IMR-90 (cell line): ENCODE data around the gene CFAP20. TPM values are rescaled to one million over a fixed set of nuclear protein-coding genes. Genes with fewer than 3 reads are reported as not detected.

Experiments
- ATAC-seq: fragments of 200-7000 bp; cut with Tn5 transposase; 2 replicates; pipeline ENCODE4 v1.9.1; 2020; ENCODE audit warnings: low read depth, mild to moderate bottlenecking, moderate library complexity
- BruUV-seq: library from RNA; stranded (reverse); fragments of 400-500 nt; replicated peaks from 2 replicates; lab custom pipeline; 2021; lab: Mats Ljungman, UMichigan
- CTCF ChIA-PET: fragments of 300-600 bp; formaldehyde crosslinking; extraction: SDS; loops from one replicate; lab custom pipeline; 2021; ENCODE audit warnings: antibody characterized with exemption; lab: Yijun Ruan, JAX
- POLR2A ChIA-PET: fragments of 300-600 bp; sonication (Branson Sonifier 250); formaldehyde crosslinking; loops from one replicate; lab custom pipeline; 2022; ENCODE audit warnings: antibody characterized with exemption; ENCODE audit not compliant: unreplicated experiment; lab: Charles Lee
- DNase-seq: peaks from one replicate; pipeline ENCODE4 v3.0.0; 2013
- H2AFZ ChIP-seq: replicated peaks from 2 replicates; pipeline ENCODE3; 2013; ENCODE audit warnings: low read length, mild to moderate bottlenecking; ENCODE audit not compliant: poor library complexity
- H2AK5ac ChIP-seq: 2 replicates; pipeline ENCODE4 v1.6.1; 2013; ENCODE audit warnings: low read depth, low read length, inconsistent platforms
- H2AK9ac ChIP-seq: replicated peaks from 2 replicates; pipeline ENCODE3; 2013; ENCODE audit warnings: mild to moderate bottlenecking, low read depth, low read length, moderate library complexity; ENCODE audit not compliant: poor library complexity
- H2BK120ac ChIP-seq: 2 replicates; pipeline ENCODE4 v1.6.1; 2013; ENCODE audit warnings: low read depth, low read length, inconsistent platforms
- H2BK15ac ChIP-seq: 3 replicates; pipeline ENCODE4 v1.6.1; 2013; ENCODE audit warnings: low read depth, low read length, inconsistent platforms
- H2BK20ac ChIP-seq: 2 replicates; pipeline ENCODE4 v1.6.1; 2013; ENCODE audit warnings: low read depth, mild to moderate bottlenecking, inconsistent platforms, low read length, moderate library complexity
- H2BK5ac ChIP-seq: 2 replicates; pipeline ENCODE4 v1.6.1; 2013; ENCODE audit warnings: mild to moderate bottlenecking, low read depth, low read length, inconsistent platforms; ENCODE audit not compliant: poor library complexity, severe bottlenecking
- H3K14ac ChIP-seq: replicated peaks from 2 replicates; pipeline ENCODE4 v1.6.1; 2013; ENCODE audit warnings: low read depth, low read length, inconsistent platforms
- H3K18ac ChIP-seq: 2 replicates; pipeline ENCODE4 v1.6.1; 2013; ENCODE audit warnings: low read depth, low read length, control low read depth
- H3K23ac ChIP-seq: 2 replicates; pipeline ENCODE4 v1.6.1; 2013; ENCODE audit warnings: low read depth, low read length, inconsistent platforms
- H3K27ac ChIP-seq: 2 replicates; pipeline ENCODE4 v1.5.1; 2013; ENCODE audit warnings: mild to moderate bottlenecking, control low read depth, low read length; ENCODE audit not compliant: insufficient read depth
- H3K27me3 ChIP-seq: 2 replicates; pipeline ENCODE4 v1.6.1; 2013; ENCODE audit warnings: low read length; ENCODE audit not compliant: control insufficient read depth, insufficient read depth
- H3K36me3 ChIP-seq: 2 replicates; pipeline ENCODE4 v1.6.1; 2013; ENCODE audit warnings: low read length, mixed read lengths; ENCODE audit not compliant: control insufficient read depth, insufficient read depth
- H3K4ac ChIP-seq: 2 replicates; pipeline ENCODE4 v1.6.1; 2013; ENCODE audit warnings: low read depth, low read length, inconsistent platforms
- H3K4me1 ChIP-seq: 2 replicates; pipeline ENCODE4 v1.6.1; 2013; ENCODE audit warnings: low read length, mixed read lengths; ENCODE audit not compliant: control insufficient read depth, insufficient read depth
- H3K4me2 ChIP-seq: 2 replicates; pipeline ENCODE4 v1.6.1; 2013; ENCODE audit warnings: low read depth, mild to moderate bottlenecking, control low read depth, low read length, moderate library complexity
- H3K4me3 ChIP-seq: 2 replicates; pipeline ENCODE4 v1.5.1; 2013; ENCODE audit warnings: low read depth, mild to moderate bottlenecking, control low read depth, low read length, moderate library complexity; ENCODE audit not compliant: insufficient read depth
- H3K56ac ChIP-seq: 2 replicates; pipeline ENCODE4 v1.6.1; 2013; ENCODE audit warnings: low read length, inconsistent platforms; ENCODE audit not compliant: insufficient read depth; ENCODE audit errors: extremely low read depth
- H3K79me1 ChIP-seq, 2 experiments: 2 replicates each; pipeline ENCODE4 v1.6.1; 2013; ENCODE audit warnings: low read length in 2 of 2, inconsistent platforms in 1 of 2, low read depth in 1 of 2
- H3K9ac ChIP-seq: 2 replicates; pipeline ENCODE4 v1.6.1; 2013; ENCODE audit warnings: low read depth, low read length, control low read depth
- H3K9me1 ChIP-seq: 2 replicates; pipeline ENCODE4 v1.6.1; 2013; ENCODE audit warnings: low read length, inconsistent platforms; ENCODE audit not compliant: insufficient read depth
- H3K9me3 ChIP-seq: 2 replicates; pipeline ENCODE4 v1.6.1; 2013; ENCODE audit warnings: low read length; ENCODE audit not compliant: control insufficient read depth, insufficient read depth
- H4K20me1 ChIP-seq: 2 replicates; pipeline ENCODE4 v1.6.1; 2013; ENCODE audit warnings: low read length, inconsistent platforms; ENCODE audit not compliant: insufficient read depth
- H4K5ac ChIP-seq: 2 replicates; pipeline ENCODE4 v1.6.1; 2013; ENCODE audit warnings: mild to moderate bottlenecking, low read depth, low read length, control low read depth
- H4K8ac ChIP-seq, 2 experiments: 2 replicates each; pipeline ENCODE4 v1.6.1; 2013; ENCODE audit warnings: low read depth in 2 of 2, low read length in 2 of 2, control low read depth in 1 of 2, inconsistent platforms in 1 of 2
- H4K91ac ChIP-seq: 2 replicates; pipeline ENCODE4 v1.6.1; 2013; ENCODE audit warnings: low read depth, low read length, inconsistent platforms; ENCODE audit not compliant: insufficient read depth
- BHLHE40 ChIP-seq: fragments of 150-350 bp; IDR thresholded peaks from 2 replicates; pipeline ENCODE4 v1.6.1; 2016; ENCODE audit warnings: mild to moderate bottlenecking, low read depth, low read length
- CTCF ChIP-seq: conservative IDR thresholded peaks from 2 replicates; pipeline ENCODE4 v1.5.1; 2012; ENCODE audit warnings: mild to moderate bottlenecking, low read depth, low read length, improper control_type of control experiment
- ELK1 ChIP-seq: fragments of 150-350 bp; IDR thresholded peaks from 2 replicates; pipeline ENCODE4 v1.6.1; 2016; ENCODE audit warnings: low read depth, mild to moderate bottlenecking, low read length, moderate library complexity, borderline replicate concordance
- FOS ChIP-seq: fragments of 150-350 bp; IDR thresholded peaks from 2 replicates; pipeline ENCODE4 v1.6.1; 2016; ENCODE audit warnings: low read depth, low read length
- MAFK ChIP-seq: IDR thresholded peaks from 2 replicates; pipeline ENCODE4 v1.6.1; 2012; ENCODE audit warnings: low read depth, low read length, improper control_type of control experiment
- MXI1 ChIP-seq: IDR thresholded peaks from 2 replicates; pipeline ENCODE4 v1.6.1; 2012; ENCODE audit warnings: low read depth, mild to moderate bottlenecking, low read length, moderate library complexity, borderline replicate concordance
- NFE2L2 ChIP-seq: fragments of 150-350 bp; IDR thresholded peaks from 2 replicates; pipeline ENCODE4 v1.6.1; 2016; ENCODE audit warnings: low read depth, mild to moderate bottlenecking, low read length
- POLR2A ChIP-seq: IDR thresholded peaks from 2 replicates; pipeline ENCODE4 v1.6.1; 2012; ENCODE audit warnings: mild to moderate bottlenecking, low read depth, low read length
- RAD21 ChIP-seq: IDR thresholded peaks from 2 replicates; pipeline ENCODE4 v1.6.1; 2012; ENCODE audit warnings: low read length, improper control_type of control experiment
- RCOR1 ChIP-seq: IDR thresholded peaks from 2 replicates; pipeline ENCODE4 v1.6.1; 2012; ENCODE audit warnings: mild to moderate bottlenecking, low read length, improper control_type of control experiment; ENCODE audit not compliant: insufficient replicate concordance
- RFX5 ChIP-seq: IDR thresholded peaks from 2 replicates; pipeline ENCODE4 v1.8.0; 2012; ENCODE audit warnings: low read depth, mild to moderate bottlenecking, low read length, moderate library complexity
- SMC3 ChIP-seq: fragments of 150-350 bp; IDR thresholded peaks from 2 replicates; pipeline ENCODE4 v1.6.1; 2016; ENCODE audit warnings: low read depth, mild to moderate bottlenecking, antibody characterized with exemption, low read length, moderate library complexity
- WGBS, 2 experiments: methylation state at CpG; one replicate each; pipeline versions ENCODE4 v1.1.5 to v1.1.7; 2013; ENCODE audit warnings: missing lambda C conversion rate in 2 of 2; ENCODE audit not compliant: insufficient read length in 1 of 2; ENCODE audit errors: extremely low coverage in 2 of 2; 5-methylcytosine and 5-hydroxymethylcytosine counted together
- dilution Hi-C: fragments of 300-500 bp; cut with HindIII; formaldehyde crosslinking; loops from one replicate; pipeline ENCODE4 v1.14.3; 2018; ENCODE audit warnings: low sequenced_read_pairs; ENCODE audit not compliant: unreplicated experiment
- in situ Hi-C: fragments of 300-500 bp; cut with MboI; formaldehyde crosslinking; loops from 3 replicates; pipeline ENCODE4 v1.14.3; 2019; ENCODE audit warnings: low sequenced_read_pairs, inconsistent platforms, mixed read lengths
- intact Hi-C: fragments of 100-400 bp; cut with micrococcal nuclease; formaldehyde crosslinking; loops from 2 replicates; pipeline ENCODE4 v1.10.0; 2022
- polyA plus RNA-seq, 3 experiments: library from polyadenylated mRNA; depleted of rRNA; stranded (reverse); fragments of >200 nt; gene quantifications; 2 replicates each; pipeline ENCODE4 v1.2.3, GENCODE V29; 2012; ENCODE audit warnings: low replicate concordance in 1 of 3
- total RNA-seq: library from RNA; depleted of rRNA; stranded (reverse); fragments of >200 nt; gene quantifications from 2 replicates; pipeline ENCODE4 v1.2.3, GENCODE V29; 2012

The CFAP20 gene
- total and polyA plus RNA-seq, 2 of the 4 experiments (the other 2 are of a cell fraction), result 39.1 to 54.0 TPM

- Histone ChIP-seq H3K18ac (no peak overlapping the region), H3K4ac (no peak overlapping the region), H2BK15ac (no peak overlapping the region), H4K91ac (no peak overlapping the region), H4K20me1 (no peaks in the 10 kb centered on the region), H3K27ac (no peak overlapping the region), H4K8ac (no peak overlapping the region), H2AFZ (no peak overlapping the region), H2AK5ac (no peak overlapping the region), H3K9me1 (peaks cover 5% of the 10 kb centered on the region; the same call in 1 of the 2 replicates), H2BK5ac (no peak overlapping the region), H2AK9ac (no peak overlapping the region), H3K56ac (no peak overlapping the region), H3K36me3 (no peaks in the 10 kb centered on the region), H3K4me2 (no peak overlapping the region), H3K9ac (no peak overlapping the region), H3K27me3 (no peaks in the 10 kb centered on the region), H3K14ac (no peak overlapping the region), H3K23ac (no peak overlapping the region), H3K4me3 (no peak overlapping the region), H2BK120ac (no peak overlapping the region), H3K79me1 (no peaks in the 10 kb centered on the region), H3K4me1 (peaks cover 3% of the 10 kb centered on the region; the same call in 1 of the 2 replicates), H2BK20ac (no peak overlapping the region), H3K9me3 (no peaks in the 10 kb centered on the region), H4K5ac (no peak overlapping the region)
- POLR2A ChIA-PET, result no interaction called here
- TF ChIP-seq FOS (no peak), SMC3 (no peak), CTCF (no peak), RFX5 (no peak), BHLHE40 (no peak), MAFK (no peak), ELK1 (no peak), NFE2L2 (no peak), POLR2A (no peak), RAD21 (no peak), MXI1 (no peak), RCOR1 (no peak)
- in situ Hi-C loops, result loop anchor here (25.0 kb wide), 1 partner anchor 195 kb away; no protein-coding TSS in a partner anchor
- dilution Hi-C loops, result no loop called here
- no peak for DNase-seq
- intact Hi-C loops, result no loop called here
- WGBS, 2 experiments, result no CpG with 5 or more reads among the region's 2 CpGs
- BruUV-seq, result no TSS peak
- ATAC-seq, result no peak
- CTCF ChIA-PET, result interaction anchor here (0.8 to 1.5 kb wide), 2 partner anchors 14 to 209 kb away, joined by 3 to 7 read pairs; no protein-coding TSS in a partner anchor
Measured at GRCh38 chr16:58107709-58108108, 21.5 kb downstream of the CFAP20 start.
